ENCODE measurements around the gene COMMD6.

Gene COMMD6

GRCh38 chr13:75482070-75482819 lies 55.4 kb downstream of the COMMD6 start, which contains the start of gene TBC1D4:
TSS of gene TBC1D4 (minus strand) at chr13:75482169. CDS start at chr13:75481767, 402 bp downstream.
- DNase-seq (ENCODE audit: low spot score), result peak; percentile 91

GRCh38 chr13:75481176-75482069 lies 56.2 kb downstream of the COMMD6 start:
- peak; percentile 78 for DNase-seq (ENCODE audit: low spot score)

- DNase-seq (ENCODE audit: low spot score), result peak; percentile 67
These were observed 56.9 kb downstream of the COMMD6 start for GRCh38 chr13:75480671-75481175.

- DNase-seq (ENCODE audit: low spot score), result no peak
These were observed 58.4 kb downstream of the COMMD6 start for GRCh38 chr13:75479102-75479740.

- no peak for DNase-seq (ENCODE audit: low spot score)
These were observed 59.0 kb downstream of the COMMD6 start for GRCh38 chr13:75478659-75479058.
